ENCODE data around the gene HBP1. TPM values are rescaled to one million over a fixed set of nuclear protein-coding genes. Genes with fewer than 3 reads are reported as not detected.

HBP1 gene
- total and polyA plus RNA-seq, 7 donors: 34.2 to 172 (median 104) TPM

DNA sequence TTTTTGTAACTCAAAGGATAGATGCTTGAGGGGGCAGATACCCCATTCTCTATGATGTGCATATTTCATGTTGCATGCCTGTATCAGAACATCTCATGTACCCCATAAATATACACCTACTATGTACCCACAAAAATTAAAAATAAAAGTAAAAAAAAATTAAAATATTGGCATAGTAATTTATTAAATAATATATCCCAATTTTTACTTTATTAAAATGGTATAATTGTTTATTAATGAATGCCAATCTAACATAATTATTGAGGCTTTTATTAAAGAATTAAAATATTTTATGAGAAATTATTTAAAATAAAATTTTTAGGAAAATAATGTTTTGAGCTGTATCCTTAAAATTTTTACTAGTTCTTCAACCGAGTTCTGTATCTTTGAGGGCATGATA is 18.9 kb upstream of the HBP1 start:
- Histone ChIP-seq H3K27ac (no peak overlapping the region), H3K4me1 (no peaks in the 10 kb centered on the region), H3K4me3 (no peak overlapping the region), H3K36me3 (no peaks in the 10 kb centered on the region), H3K9me3 (no peaks in the 10 kb centered on the region), H3K27me3 (no peaks in the 10 kb centered on the region)
- intact Hi-C loops (cut with DNase I): loop anchor here (5.0 to 10.0 kb wide), 3 partner anchors 105 to 488 kb away; partner anchors contain the start of genes CCDC71L and PRKAR2B
- 81 to 90% methylated on average over 1 of the region's 1 CpG for WGBS, 2 donors
- DNase-seq: no peak
- no peak for TF ChIP-seq CTCF (IDR thresholded peaks at IDR 0.05)
- no peak for TF ChIP-seq POLR2A (IDR thresholded peaks at IDR 0.05)
- no peak for TF ChIP-seq POLR2AphosphoS5 (IDR thresholded peaks at IDR 0.05)
- TF ChIP-seq EP300 (IDR thresholded peaks at IDR 0.05): no peak

DNA sequence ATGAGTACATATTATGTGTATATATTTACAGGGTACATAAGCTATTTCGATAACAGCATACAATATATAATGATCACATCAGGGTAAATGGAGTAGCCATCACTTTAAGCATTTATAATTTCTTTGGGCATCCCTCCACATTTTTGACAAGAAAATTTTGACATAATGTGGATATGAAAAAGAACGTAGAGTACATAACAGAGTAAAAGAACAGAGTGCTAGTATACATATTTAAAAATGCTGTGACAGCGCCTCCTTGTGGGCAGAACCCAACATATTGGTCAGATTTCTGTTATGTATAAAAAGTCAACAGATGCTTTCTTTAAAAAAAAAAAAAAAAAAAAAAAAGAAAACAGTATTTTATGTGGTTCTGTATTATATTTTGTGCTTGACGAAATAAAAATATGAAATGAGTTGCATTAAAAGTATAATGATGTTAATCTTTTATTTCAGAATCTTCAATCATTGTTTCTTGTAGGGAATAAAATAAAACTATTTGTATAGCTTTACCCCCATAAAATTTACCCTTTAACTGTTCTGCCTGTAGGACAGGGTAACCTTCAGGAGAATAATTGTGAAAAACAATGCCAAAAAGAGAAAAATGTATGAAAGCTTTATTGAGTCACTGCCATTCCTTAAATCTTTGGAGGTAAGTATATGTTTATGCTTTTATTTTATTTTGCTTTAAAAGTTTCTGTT is 18.3 kb upstream of the HBP1 start:
- Histone ChIP-seq H3K27me3 (no peaks in the 10 kb centered on the region), H3K9me3 (no peaks in the 10 kb centered on the region), H3K36me3 (no peaks in the 10 kb centered on the region), H3K27ac (no peak overlapping the region), H3K4me3 (no peak overlapping the region), H3K4me1 (no peaks in the 10 kb centered on the region)
- intact Hi-C loops (cut with DNase I): loop anchor here (5.0 kb wide), 2 partner anchors 203 to 488 kb away; partner anchors contain the start of gene CCDC71L
- TF ChIP-seq POLR2A (IDR thresholded peaks at IDR 0.05) (no peak), CTCF (IDR thresholded peaks at IDR 0.05) (peak in 3 of 4 experiments; percentile 28 to 57 (median 50))
- 15 to 24% methylated on average over 4 of the region's 4 CpGs for WGBS, 2 donors
- peak; percentile 86 for DNase-seq

DNA sequence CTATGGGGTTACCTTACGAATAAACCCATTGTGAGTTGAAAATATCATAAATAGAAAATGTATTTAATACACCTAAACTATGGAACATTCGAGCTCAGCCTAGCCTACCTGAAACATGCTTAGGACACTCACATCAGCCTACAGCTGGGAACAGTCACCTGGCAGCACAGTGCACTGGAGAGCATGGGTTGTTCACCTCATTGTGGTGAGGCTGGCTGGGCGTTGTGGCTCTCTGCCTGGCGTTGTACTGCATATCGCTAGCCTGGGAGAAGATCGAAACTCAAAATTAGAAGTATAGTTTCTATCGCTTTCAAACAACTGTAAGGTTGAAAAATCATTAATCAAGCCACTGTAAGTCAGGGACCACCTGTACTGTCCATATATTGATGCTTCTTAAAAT is 17.3 kb upstream of the HBP1 start:
- no peak for TF ChIP-seq POLR2A (IDR thresholded peaks at IDR 0.05)
- TF ChIP-seq POLR2AphosphoS5 (IDR thresholded peaks at IDR 0.05): no peak
- TF ChIP-seq EP300 (IDR thresholded peaks at IDR 0.05): no peak
- TF ChIP-seq CTCF (IDR thresholded peaks at IDR 0.05): no peak
- DNase-seq: no peak
- Histone ChIP-seq H3K4me3 (no peak overlapping the region), H3K27ac (no peak overlapping the region), H3K4me1 (no peaks in the 10 kb centered on the region), H3K36me3 (no peaks in the 10 kb centered on the region), H3K9me3 (no peaks in the 10 kb centered on the region), H3K27me3 (no peaks in the 10 kb centered on the region)
- WGBS, 2 donors: 93 to 96% methylated on average over 7 of the region's 7 CpGs
- intact Hi-C loops (cut with DNase I): loop anchor here (5.0 kb wide), 2 partner anchors 204 to 489 kb away; partner anchors contain the start of gene CCDC71L

- no peak for DNase-seq
- H3K9me3 ChIP-seq: no peaks in the 10 kb centered on the region
- H3K27ac ChIP-seq: no peak overlapping the region
- intact Hi-C loops (cut with DNase I): loop anchor here (5.0 kb wide), 2 partner anchors 205 to 490 kb away; partner anchors contain the start of gene CCDC71L
- no peak for TF ChIP-seq POLR2AphosphoS5 (IDR thresholded peaks at IDR 0.05)
- no peak for TF ChIP-seq CTCF (IDR thresholded peaks at IDR 0.05)
- TF ChIP-seq POLR2A (IDR thresholded peaks at IDR 0.05): no peak
- TF ChIP-seq EP300 (IDR thresholded peaks at IDR 0.05): no peak
- 14 to 63% methylated on average over 4 of the region's 4 CpGs for WGBS, 2 donors
- H3K4me3 ChIP-seq: no peak overlapping the region
- no peaks in the 10 kb centered on the region for H3K27me3 ChIP-seq
- H3K4me1 ChIP-seq: no peaks in the 10 kb centered on the region
- no peaks in the 10 kb centered on the region for H3K36me3 ChIP-seq
Measured at GRCh38 chr7:107152011-107152410, 16.8 kb upstream of the HBP1 start.

Measured in sigmoid colon (tissue), 7 donors.